PFSK-1 (cell line): Measurements from ENCODE around the gene ARHGAP6.

Source experiments
- FOXP2 ChIP-seq: optimal IDR thresholded peaks from 2 replicates; pipeline ENCODE3; 2011; ENCODE audit warnings: borderline replicate concordance, control low read depth, inconsistent platforms; ENCODE audit not compliant: insufficient read depth; ENCODE audit errors: extremely low read length, extremely low read depth
- POLR2AphosphoS5 ChIP-seq: IDR thresholded peaks from 2 replicates; pipeline ENCODE4 v1.6.1; 2012; ENCODE audit warnings: low read depth, mild to moderate bottlenecking, control low read depth, low read length, moderate library complexity
- TAF1 ChIP-seq: IDR thresholded peaks from 2 replicates; pipeline ENCODE4 v1.6.1; 2012; ENCODE audit warnings: low read length, control low read depth, borderline replicate concordance; ENCODE audit not compliant: insufficient read depth
- TF ChIP-seq, protein P1 (sequence below), 2 experiments: IDR thresholded peaks; 2 replicates each; pipeline versions ENCODE4 v1.6.1 to v1.8.0; 2011 to 2012; ENCODE audit warnings: low read depth in 2 of 2, low read length in 2 of 2, control low read depth in 1 of 2, inconsistent platforms in 1 of 2, mild to moderate bottlenecking in 1 of 2, moderate library complexity in 1 of 2; ENCODE audit not compliant: insufficient read depth in 1 of 2

DNA sequence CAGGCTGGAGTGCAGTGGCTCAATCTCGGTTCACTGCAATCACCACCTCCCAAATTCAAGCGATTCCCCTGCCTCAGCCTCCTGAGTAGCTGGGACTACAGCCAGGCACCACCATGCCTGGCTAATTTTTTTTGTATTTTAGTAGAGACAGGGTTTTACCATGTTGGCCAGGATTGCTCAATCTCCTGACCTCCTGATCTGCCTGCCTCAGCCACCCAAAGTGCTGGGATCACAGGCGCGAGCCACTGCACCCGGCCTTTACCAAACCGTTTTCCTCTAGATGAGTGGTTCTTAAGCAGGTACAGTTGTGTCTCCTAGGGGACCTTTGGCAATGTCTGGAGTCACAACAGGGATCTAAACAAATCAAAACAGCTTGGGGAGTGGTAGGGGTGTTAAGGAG is 360.9 kb downstream of the ARHGAP6 start:
- TF ChIP-seq POLR2AphosphoS5 (no peak), TAF1 (no peak), FOXP2 (no peak)
- TF ChIP-seq, protein P1, sequence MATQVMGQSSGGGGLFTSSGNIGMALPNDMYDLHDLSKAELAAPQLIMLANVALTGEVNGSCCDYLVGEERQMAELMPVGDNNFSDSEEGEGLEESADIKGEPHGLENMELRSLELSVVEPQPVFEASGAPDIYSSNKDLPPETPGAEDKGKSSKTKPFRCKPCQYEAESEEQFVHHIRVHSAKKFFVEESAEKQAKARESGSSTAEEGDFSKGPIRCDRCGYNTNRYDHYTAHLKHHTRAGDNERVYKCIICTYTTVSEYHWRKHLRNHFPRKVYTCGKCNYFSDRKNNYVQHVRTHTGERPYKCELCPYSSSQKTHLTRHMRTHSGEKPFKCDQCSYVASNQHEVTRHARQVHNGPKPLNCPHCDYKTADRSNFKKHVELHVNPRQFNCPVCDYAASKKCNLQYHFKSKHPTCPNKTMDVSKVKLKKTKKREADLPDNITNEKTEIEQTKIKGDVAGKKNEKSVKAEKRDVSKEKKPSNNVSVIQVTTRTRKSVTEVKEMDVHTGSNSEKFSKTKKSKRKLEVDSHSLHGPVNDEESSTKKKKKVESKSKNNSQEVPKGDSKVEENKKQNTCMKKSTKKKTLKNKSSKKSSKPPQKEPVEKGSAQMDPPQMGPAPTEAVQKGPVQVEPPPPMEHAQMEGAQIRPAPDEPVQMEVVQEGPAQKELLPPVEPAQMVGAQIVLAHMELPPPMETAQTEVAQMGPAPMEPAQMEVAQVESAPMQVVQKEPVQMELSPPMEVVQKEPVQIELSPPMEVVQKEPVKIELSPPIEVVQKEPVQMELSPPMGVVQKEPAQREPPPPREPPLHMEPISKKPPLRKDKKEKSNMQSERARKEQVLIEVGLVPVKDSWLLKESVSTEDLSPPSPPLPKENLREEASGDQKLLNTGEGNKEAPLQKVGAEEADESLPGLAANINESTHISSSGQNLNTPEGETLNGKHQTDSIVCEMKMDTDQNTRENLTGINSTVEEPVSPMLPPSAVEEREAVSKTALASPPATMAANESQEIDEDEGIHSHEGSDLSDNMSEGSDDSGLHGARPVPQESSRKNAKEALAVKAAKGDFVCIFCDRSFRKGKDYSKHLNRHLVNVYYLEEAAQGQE (IDR thresholded peaks at IDR 0.05; ENCODE audit: insufficient read depth in 1 of 2, low read depth in 2 of 2, low read length in 2 of 2) = no peak
